GM12801 (cell line): ENCODE data around the gene PHLPP1.

Experiments used
- CTCF ChIP-seq: IDR thresholded peaks from one replicate; pipeline ENCODE4 v1.5.1; 2011; ENCODE audit warnings: control low read depth; ENCODE audit not compliant: insufficient read length; ENCODE audit errors: extremely low read depth

PHLPP1 gene

DNA sequence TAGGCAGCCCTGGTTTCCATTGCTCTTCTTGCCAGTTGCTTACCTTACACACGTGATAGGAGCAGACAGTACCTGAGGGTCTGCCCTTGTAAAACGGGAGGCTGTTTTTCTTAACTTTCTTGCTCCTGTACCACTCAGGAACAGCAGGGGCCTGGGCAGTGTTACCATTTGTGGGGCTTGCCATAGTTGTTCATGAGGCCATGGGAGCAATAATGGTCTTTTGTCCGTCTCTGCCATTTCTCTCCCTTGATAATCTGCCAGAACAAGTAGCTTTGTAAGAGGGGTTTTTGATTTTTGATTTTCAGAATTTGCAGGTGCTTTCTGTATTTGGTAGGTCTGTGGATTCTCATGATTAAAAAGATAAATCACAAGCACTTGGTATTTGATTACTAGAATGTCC, 259.0 kb downstream of the PHLPP1 start:
- TF ChIP-seq CTCF: no peak

GRCh38 chr18:62974928-62975675, 259.8 kb downstream of the PHLPP1 start:
- TF ChIP-seq CTCF: no peak

DNA sequence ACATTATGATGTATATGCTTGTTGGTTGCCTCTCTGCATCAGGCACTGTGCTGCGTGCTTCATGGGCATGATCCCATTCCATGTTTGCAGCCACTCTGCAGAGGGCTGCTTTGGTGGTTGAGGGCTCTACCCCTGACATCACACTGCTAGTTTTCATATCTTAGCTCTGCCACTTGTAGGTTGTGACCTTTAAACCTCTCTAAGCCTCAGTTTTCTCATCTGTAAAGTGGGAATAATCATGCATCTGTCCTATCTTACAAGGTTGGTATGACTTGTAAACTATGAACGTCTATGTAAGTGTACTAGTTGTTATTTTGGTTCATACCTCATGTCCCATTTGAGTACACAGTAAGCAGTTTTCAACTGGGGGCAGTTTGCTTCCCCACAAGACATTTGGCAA, 260.4 kb downstream of the PHLPP1 start:
- TF ChIP-seq CTCF: no peak

- TF ChIP-seq CTCF: no peak
Observed at GRCh38 chr18:62976227-62976626, 260.9 kb downstream of the PHLPP1 start.

GRCh38 chr18:62977512-62977911, 262.2 kb downstream of the PHLPP1 start:
- TF ChIP-seq CTCF: no peak

GRCh38 chr18:62978251-62979049, 263.1 kb downstream of the PHLPP1 start:
- no peak for TF ChIP-seq CTCF

- TF ChIP-seq CTCF: no peak
Observed at GRCh38 chr18:62979176-62979575, 263.8 kb downstream of the PHLPP1 start.
